ENCODE measurements around the gene AANAT.
"Not testable (repeated sequence)": the region's sequence is repeated elsewhere in the genome, so short reads cannot be mapped to it uniquely, and the experiment has no call there.

AANAT gene

DNA sequence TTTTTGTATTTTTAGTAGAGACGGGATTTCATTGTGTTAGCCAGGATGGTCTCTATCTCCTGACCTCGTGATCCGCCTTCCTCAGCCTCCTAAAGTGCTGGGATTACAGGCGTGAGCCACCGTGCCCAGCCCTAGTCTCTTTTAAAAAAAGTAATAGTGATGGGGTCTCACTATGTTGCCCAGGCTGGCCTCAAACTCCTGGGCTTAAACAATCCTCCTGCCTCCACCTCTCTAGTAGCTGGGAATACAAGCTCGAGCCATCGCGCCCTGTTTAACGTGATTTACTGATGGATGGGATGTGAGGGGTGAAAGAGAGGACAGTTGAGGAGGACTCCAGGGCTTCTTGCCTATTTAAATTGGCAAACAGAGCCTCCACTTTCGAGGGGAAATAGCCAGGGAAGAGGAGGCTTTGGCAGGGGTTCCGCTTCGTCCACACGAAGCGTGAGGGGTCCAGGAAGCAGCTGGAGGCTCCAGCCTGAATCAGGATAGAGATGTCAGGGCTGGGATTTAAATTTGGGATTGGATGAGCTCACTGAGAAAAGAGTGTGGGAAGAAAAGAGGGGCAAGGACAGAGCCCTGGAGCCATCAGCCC lies 41.2 kb downstream of the AANAT start:
- DNase-seq: not testable (repeated sequence)

DNA sequence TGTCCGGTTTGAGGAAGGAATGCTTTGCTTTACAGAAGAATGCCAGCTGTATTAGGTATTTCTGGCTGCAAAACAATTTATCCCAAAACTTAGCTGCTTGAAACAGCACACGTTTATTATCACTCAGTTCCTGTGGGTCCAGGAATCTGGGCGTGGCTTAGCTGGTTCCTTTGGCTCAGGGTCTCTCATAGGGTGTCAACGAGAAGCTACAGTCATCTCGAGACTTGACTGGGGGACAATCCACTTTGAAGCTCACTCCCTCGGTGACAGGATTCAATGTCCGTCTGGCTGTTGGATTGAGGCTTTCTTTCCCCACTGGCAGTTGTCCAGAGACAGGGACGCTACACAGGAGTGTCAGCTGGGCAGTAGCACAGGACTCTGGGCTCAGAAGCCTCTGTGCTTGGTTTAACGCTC lies 43.4 kb downstream of the AANAT start:
- no peak for DNase-seq

DNA sequence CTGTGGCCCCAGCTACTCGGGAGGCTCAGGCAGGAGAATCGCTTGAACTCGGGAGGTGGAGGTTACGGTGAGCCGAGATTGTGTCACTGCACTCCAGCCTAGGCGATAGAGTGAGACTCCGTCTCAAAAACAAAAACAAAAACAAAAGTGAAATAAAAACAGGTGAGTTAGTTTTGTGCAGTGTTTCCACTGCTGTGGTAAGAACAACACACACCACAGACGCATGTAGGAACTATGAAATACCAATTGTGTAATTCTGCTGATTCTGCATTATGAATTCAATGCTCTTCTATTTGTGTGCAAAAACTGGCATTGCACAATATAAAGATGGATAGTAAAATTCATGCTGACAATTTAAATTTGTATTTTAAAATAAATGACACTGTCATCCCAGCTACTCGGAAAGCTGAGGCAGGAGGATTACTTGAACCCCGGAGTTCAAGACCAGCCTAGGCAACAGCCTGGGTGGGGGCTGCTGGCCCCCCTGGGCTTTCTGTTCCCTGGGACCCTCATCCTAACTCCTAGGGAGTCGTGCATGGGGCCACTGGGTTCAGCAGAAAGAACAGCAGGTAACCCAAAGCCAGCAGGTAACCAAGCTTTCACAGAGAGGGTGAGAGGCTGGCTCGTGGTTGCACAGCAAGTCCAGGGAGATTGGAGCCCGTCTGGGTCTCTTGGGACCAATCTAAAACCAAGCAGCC lies 44.4 kb downstream of the AANAT start:
- DNase-seq: no peak

DNA sequence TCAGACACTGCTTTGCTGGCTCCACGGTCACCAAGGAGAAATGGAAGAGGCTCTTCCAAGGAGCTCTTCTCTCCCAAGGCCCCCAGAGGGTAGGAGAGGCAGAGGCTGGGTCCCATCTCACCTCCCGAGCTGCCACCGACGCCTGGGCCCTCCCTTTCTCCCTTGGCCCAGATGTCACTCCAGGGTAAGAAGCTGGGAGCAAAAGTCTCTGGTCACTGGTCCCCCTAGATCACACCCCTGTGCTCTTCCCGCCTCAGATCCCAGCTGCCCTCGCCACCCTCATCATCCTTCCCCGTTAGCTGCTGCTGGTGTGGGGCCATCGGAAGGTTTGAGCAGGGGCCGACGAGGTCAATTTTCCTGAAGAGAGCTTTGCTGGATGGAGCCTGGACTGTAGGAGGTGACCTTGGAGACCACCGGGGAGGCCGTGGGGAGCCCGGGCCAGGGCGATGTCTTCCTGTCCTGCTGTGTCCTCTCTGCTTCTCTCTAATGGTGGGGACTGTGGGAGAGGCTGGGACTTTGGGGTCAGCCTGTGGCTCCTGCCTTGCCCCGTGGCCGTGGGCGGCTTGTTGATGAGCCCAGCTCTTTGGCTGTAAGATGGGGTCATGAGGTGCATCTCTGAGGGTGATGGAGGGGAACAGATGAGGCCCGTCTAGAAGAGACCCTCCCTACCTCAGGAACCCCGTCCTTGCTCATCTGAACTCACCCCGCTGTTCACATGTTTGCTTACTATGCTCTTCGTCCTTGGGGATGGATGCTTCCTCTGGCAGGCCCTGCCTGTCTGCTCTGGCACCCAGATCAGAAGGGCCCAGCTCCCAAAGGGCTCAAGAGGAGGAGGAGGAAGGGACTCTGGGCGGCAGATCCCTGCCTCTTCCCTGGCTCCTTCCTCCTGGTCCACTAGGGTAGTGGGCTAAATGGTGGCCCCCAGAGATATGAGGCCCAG lies 45.2 kb downstream of the AANAT start:
- no peak for DNase-seq

DNA sequence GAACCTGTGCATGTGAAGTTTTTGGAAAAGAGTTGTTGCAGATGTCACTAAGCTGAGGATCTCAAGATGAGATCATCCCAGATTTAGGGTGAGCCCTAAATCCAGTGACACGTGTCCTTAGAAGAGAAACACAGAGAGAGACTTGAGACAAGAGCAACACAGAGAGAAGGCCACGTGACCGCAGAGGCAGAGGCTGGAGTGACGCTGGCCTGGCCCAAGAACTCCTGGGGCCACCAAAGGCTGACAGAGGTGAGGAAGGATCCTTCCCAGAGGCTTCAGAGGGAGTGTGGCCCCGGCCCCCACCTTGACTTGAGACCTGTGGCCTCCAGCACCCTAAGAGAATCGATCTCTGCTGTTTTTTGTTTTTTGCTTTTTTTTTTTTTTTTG lies 45.9 kb downstream of the AANAT start:
- no peak for DNase-seq

DNA sequence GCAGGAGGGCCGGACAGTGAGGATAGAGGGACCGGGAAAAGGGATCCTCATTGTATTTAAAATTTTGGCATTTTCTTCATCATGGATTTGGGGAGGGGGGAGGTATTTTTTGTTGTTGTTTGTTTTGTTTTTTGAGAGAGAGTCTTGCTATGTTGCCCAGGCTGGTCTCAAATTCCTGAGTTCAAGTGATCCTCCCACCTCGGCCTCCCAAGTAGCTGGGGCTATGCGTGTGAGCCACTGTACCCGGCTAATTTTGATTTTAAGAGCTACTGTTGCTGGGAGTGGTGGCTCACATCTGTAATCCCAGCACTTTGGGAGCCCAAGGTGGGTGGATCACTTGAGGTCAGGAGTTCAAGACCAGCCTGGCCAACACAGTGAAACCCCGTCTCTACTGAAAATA lies 47.0 kb downstream of the AANAT start:
- not testable (repeated sequence) for DNase-seq

DNA sequence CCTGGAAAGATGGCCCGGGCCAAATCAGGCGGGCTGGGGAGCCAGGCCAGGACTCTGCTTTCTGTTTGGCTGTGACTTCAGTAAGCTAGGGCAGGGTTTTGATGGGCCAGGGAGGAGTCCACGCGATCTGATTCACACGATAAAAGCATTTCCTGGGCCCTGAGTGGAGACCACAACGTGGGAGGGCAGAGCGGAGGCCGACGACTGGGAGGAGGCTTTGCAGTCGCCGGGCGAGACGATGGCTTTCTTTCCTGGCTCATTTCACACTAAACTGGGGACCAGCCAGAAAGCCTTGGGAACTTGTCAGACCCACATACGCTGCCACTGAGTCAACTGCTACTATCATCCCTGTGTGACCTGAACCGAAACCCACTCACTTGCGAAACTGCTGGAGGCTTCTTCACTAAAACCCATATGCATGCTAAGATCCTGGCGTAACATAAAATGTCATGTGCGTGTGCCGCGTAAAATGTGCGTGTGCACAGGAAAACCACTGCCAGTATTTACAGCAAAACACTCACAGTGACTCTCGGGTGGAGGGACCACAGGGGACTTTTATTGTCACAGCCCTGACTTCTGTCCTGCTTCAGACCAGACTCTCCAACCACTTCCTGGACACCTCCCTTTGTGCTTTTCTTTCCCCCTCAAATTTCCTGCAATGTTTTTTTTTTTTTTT lies 48.0 kb downstream of the AANAT start:
- DNase-seq: peak; percentile 88 to 90

DNA sequence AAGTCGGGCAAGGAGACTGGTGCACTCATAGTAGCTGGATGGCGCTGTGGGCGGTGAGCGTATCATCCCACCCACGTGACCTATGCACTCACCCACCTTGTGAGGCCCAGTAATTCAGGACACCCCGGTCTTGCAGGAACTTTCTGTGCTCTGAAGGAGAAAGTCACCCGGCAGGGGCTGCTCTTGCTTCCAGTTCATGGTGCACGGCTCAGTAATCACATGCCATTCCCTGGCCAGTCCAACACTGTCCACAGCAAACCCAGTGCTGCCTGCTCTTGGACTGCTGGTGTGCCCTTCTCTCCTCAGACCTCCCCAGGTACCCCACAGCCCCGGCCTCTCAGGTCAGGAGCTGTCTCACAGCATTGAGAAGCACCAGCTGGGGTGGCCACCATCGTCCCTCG lies 50.2 kb downstream of the AANAT start:
- no peak for DNase-seq

DNA sequence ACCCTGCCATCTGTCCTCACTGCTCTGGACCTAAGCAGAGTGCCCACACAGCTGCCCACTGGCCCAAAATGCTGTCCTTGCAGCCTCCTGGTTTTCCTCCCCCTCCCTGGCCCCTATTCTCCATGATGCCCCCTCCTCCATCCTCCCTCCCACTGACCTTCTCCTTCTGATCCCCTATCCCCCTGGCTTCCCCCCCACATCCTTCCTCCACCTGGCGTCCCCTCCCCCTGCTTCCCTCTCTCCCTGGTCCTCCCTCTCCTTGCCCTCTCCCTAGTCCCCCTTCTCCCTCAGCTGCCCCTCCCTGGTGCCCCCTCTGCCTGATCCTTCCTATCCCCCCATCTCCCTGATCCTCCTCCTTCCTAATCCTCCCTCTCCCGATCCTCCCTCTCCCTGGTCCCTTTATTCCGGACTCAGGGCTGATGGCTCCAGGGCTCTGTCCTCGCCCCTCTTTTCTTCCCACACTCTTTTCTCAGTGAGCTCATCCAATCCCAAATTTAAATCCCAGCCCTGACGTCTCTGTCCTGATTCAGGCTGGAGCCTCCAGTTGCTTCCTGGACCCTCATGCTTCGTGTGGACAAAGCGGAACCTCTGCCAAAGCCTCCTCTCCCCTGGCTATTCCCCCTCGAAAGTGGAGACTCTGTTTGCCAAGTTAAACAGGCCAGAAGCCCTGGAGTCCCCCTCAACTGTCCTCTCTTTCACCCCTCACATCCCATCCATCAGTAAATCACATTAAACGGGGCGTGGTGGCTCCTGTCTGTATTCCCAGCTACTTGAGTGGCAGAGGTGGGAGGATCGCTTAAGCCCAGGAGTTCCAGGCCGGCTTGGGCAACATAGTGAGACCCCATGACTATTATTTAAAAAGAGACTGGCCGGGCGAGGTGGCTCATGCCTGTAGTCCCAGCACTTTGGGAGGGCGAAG lies 51.9 kb downstream of the AANAT start:
- no peak for DNase-seq

Data from CD4-positive, alpha-beta T cell treated with Interleukin-1 beta for 1 hour (primary cell).